ENCODE measurements around the gene TMEM255B.

DNA sequence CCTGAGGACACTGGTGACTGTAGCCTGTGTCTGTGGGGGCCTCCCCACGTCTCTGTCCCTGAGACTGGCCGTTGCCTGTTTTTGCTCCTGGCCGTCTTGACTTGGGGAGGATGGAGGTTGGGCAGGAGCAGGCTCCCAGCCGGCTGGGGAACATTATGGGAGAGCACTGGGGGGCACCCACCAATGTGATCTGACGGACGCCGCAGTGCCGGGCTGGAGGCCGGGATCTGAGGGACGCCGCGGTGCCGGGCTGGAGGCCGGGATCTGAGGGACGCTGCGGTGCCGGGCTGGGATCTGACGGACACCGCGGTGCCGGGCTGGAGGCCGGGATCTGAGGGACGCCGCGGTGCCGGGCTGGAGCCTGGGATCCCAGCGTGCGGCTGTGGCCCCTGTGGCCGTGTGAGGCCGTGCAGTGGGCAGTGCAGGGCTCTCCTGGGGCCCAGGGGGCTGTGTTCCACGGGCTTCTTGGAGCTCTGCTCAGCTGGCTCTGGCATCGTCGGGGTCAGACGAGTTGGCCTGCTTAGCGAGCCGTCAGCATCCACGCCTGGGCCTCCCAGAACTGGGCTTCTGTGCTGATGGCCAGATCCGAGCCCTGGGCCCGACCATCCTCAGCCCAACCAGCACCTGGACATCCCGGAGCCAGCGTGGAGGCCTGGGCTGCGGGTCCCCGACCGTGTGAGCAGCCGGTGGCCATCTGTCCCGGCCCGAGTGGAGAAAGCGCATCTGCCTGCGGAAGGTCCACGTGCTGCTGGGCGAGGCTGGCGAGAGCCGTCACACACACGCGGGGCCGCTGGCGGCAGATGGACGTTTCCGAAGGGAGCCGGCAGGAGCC lies 59.0 kb downstream of the TMEM255B start:
- TF ChIP-seq, protein P1, sequence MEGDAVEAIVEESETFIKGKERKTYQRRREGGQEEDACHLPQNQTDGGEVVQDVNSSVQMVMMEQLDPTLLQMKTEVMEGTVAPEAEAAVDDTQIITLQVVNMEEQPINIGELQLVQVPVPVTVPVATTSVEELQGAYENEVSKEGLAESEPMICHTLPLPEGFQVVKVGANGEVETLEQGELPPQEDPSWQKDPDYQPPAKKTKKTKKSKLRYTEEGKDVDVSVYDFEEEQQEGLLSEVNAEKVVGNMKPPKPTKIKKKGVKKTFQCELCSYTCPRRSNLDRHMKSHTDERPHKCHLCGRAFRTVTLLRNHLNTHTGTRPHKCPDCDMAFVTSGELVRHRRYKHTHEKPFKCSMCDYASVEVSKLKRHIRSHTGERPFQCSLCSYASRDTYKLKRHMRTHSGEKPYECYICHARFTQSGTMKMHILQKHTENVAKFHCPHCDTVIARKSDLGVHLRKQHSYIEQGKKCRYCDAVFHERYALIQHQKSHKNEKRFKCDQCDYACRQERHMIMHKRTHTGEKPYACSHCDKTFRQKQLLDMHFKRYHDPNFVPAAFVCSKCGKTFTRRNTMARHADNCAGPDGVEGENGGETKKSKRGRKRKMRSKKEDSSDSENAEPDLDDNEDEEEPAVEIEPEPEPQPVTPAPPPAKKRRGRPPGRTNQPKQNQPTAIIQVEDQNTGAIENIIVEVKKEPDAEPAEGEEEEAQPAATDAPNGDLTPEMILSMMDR (conservative IDR thresholded peaks at IDR 0.05), result no peak
- no peak for TF ChIP-seq ZFX (IDR thresholded peaks at IDR 0.05)
